Measurements from ENCODE around the gene TTF1. TPM values are rescaled to one million over a fixed set of nuclear protein-coding genes. Genes with fewer than 3 reads are reported as not detected.

The TTF1 gene
- total RNA-seq, 1 donor from 2014 or later = 11.3 TPM

DNA sequence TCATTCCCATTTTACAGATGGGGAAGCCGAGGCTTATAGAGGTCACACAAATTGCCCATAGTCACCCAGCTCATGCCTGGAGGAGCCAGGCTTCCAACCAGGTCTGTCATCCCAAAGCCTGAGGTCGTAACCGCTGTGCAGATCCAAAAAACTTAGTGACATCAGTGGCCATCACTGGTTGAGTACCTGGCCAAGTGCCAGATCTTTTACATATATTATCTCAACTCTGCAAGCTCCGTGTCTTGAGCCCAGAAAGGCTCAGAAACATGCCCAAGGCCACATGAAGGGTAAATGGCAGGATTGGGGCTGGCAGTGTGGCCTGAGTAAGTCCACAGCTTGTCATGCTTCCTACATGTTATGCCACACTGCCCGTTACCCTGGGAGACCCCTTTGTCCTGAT, 16.9 kb upstream of the TTF1 start:
- Mint-ChIP-seq H3K4me3 (ENCODE audit: unreplicated experiment) (no peak overlapping the region), H3K27me3 (ENCODE audit: unreplicated experiment) (peaks cover 60% of the 10 kb centered on the region), H3K27ac (ENCODE audit: unreplicated experiment) (no peak overlapping the region), H3K36me3 (ENCODE audit: unreplicated experiment) (no peaks in the 10 kb centered on the region), H3K4me1 (ENCODE audit: unreplicated experiment) (no peaks in the 10 kb centered on the region), H3K9me3 (ENCODE audit: unreplicated experiment) (no peaks in the 10 kb centered on the region)
- DNase-seq (ENCODE audit: extremely low spot score, unreplicated experiment) = no peak
- no peak for TF ChIP-seq CTCF (IDR thresholded peaks at IDR 0.05)

GRCh38 chr9:132422574-132422973, 15.9 kb upstream of the TTF1 start:
- Mint-ChIP-seq H3K27ac (ENCODE audit: unreplicated experiment) (no peak overlapping the region), H3K9me3 (ENCODE audit: unreplicated experiment) (no peaks in the 10 kb centered on the region), H3K36me3 (ENCODE audit: unreplicated experiment) (no peaks in the 10 kb centered on the region), H3K4me1 (ENCODE audit: unreplicated experiment) (no peaks in the 10 kb centered on the region), H3K27me3 (ENCODE audit: unreplicated experiment) (peaks cover 69% of the 10 kb centered on the region), H3K4me3 (ENCODE audit: unreplicated experiment) (no peak overlapping the region)
- no peak for TF ChIP-seq CTCF (IDR thresholded peaks at IDR 0.05)
- DNase-seq (ENCODE audit: extremely low spot score, unreplicated experiment) = no peak

DNA sequence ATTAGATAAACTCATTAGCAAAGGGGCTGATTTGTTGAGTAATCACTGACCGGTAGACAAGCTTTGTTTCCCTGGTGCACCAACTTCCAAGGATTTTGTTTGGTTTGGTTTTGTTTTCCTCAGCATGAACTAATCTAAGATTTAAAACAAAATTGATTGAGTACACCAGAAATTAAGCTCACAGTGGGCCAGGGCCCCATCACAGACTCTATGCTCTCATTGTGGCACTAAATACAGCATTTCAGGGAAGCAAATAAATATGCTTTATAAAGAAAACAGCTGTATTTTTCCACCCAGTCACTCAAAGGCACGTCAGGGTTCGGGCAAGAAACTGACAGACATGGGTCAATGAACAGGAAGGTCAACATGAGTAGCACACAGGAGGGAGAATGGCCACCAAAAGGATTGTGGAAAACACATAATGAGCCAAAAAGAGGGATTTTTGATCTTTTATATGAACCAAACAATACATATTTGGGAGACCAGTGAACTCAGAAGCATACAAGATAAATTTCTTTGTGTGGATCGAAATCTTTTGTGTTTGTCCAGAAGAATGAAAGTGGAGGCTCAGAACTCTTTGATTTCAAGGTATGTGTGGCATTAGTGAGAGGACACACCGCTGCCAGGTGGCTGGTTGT, 12.2 kb upstream of the TTF1 start:
- Mint-ChIP-seq H3K4me1 (ENCODE audit: unreplicated experiment) (no peaks in the 10 kb centered on the region), H3K27me3 (ENCODE audit: unreplicated experiment) (peaks cover 60% of the 10 kb centered on the region), H3K9me3 (ENCODE audit: unreplicated experiment) (no peaks in the 10 kb centered on the region), H3K36me3 (ENCODE audit: unreplicated experiment) (no peaks in the 10 kb centered on the region), H3K27ac (ENCODE audit: unreplicated experiment) (no peak overlapping the region), H3K4me3 (ENCODE audit: unreplicated experiment) (no peak overlapping the region)
- no peak for TF ChIP-seq CTCF (IDR thresholded peaks at IDR 0.05)
- no peak for DNase-seq (ENCODE audit: extremely low spot score, unreplicated experiment)

DNA sequence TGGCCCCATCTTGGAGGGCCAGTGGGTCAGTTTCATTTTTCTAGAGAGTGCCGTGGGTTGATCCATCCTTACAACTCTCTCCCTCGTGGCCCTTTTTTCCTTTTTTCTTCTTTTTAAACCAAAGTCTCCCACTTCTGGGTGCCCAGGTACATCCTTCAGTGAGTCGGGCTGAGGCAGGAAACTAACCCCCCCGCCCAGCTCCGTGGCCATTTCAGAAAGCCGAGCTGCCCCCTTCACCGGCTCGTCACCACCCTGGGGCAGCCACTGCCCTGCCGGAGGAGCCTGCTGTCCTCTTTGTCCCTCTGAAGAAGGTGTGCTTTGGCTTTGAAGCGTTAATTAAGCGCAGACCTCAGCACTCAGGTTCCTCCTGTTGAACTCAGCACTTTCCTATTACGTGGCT, 8.5 kb upstream of the TTF1 start:
- peaks cover 72% of the 10 kb centered on the region for H3K27me3 Mint-ChIP-seq (ENCODE audit: unreplicated experiment)
- peaks cover 4% of the 10 kb centered on the region for H3K4me1 Mint-ChIP-seq (ENCODE audit: unreplicated experiment)
- H3K4me3 Mint-ChIP-seq (ENCODE audit: unreplicated experiment) = no peak overlapping the region
- DNase-seq (ENCODE audit: extremely low spot score, unreplicated experiment) = no peak
- no peaks in the 10 kb centered on the region for H3K36me3 Mint-ChIP-seq (ENCODE audit: unreplicated experiment)
- TF ChIP-seq CTCF (IDR thresholded peaks at IDR 0.05) = no peak
- H3K9me3 Mint-ChIP-seq (ENCODE audit: unreplicated experiment) = no peaks in the 10 kb centered on the region
- H3K27ac Mint-ChIP-seq (ENCODE audit: unreplicated experiment) = no peak overlapping the region

GRCh38 chr9:132414731-132415130, 8.1 kb upstream of the TTF1 start:
- no peak overlapping the region for H3K4me3 Mint-ChIP-seq (ENCODE audit: unreplicated experiment)
- TF ChIP-seq CTCF (IDR thresholded peaks at IDR 0.05) = no peak
- H3K27ac Mint-ChIP-seq (ENCODE audit: unreplicated experiment) = no peak overlapping the region
- no peak for DNase-seq (ENCODE audit: extremely low spot score, unreplicated experiment)
- peaks cover 5% of the 10 kb centered on the region for H3K4me1 Mint-ChIP-seq (ENCODE audit: unreplicated experiment)
- no peaks in the 10 kb centered on the region for H3K36me3 Mint-ChIP-seq (ENCODE audit: unreplicated experiment)
- H3K9me3 Mint-ChIP-seq (ENCODE audit: unreplicated experiment) = no peaks in the 10 kb centered on the region
- H3K27me3 Mint-ChIP-seq (ENCODE audit: unreplicated experiment) = peaks cover 71% of the 10 kb centered on the region
